PC-3 (cell line): ENCODE results near the gene C19orf33.

Experiments
- EZH2 ChIP-seq: fragments of 300-600 bp; sonication (generic); IDR thresholded peaks from one replicate; pipeline ENCODE4 v1.6.1; 2017; ENCODE audit warnings: antibody characterized with exemption, mild to moderate bottlenecking, low read length; ENCODE audit not compliant: unreplicated experiment
- EZH2phosphoT487 ChIP-seq: fragments of 300-600 bp; sonication (generic); IDR thresholded peaks from 2 replicates; pipeline ENCODE4 v1.6.1; 2018; ENCODE audit warnings: mild to moderate bottlenecking, antibody characterized with exemption, low read length, borderline replicate concordance
- TF ChIP-seq, protein P1 (sequence below): fragments of 300-600 bp; sonication (generic); conservative IDR thresholded peaks from 2 replicates; pipeline ENCODE4 v1.5.1; 2017; ENCODE audit warnings: antibody characterized with exemption, low read depth, mild to moderate bottlenecking, low read length

DNA sequence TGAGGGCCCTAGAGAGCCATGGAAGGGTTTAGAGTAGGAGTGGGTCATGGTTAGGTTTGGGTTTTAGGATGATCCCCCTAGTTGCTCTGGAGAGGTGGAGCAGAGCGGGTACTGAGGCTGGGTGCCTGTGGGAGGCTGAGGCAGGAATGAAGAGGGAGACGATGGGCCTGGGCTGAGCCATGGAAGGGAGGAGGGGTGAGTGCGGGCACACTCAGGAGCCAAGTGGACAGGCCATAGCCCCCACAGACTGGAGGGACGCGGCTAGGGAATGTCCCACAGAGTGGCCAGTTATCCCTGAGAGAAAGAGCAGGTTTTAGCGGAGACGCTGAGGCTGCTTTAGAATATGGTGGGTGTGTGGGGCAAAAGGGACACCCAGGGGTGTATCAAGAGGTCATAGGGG is 25.6 kb downstream of the C19orf33 start:
- TF ChIP-seq, protein P1, sequence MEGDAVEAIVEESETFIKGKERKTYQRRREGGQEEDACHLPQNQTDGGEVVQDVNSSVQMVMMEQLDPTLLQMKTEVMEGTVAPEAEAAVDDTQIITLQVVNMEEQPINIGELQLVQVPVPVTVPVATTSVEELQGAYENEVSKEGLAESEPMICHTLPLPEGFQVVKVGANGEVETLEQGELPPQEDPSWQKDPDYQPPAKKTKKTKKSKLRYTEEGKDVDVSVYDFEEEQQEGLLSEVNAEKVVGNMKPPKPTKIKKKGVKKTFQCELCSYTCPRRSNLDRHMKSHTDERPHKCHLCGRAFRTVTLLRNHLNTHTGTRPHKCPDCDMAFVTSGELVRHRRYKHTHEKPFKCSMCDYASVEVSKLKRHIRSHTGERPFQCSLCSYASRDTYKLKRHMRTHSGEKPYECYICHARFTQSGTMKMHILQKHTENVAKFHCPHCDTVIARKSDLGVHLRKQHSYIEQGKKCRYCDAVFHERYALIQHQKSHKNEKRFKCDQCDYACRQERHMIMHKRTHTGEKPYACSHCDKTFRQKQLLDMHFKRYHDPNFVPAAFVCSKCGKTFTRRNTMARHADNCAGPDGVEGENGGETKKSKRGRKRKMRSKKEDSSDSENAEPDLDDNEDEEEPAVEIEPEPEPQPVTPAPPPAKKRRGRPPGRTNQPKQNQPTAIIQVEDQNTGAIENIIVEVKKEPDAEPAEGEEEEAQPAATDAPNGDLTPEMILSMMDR: no peak
- no peak for TF ChIP-seq EZH2
- no peak for TF ChIP-seq EZH2phosphoT487
